Sigmoid colon (tissue), 4 donors: ENCODE measurements around the gene ADGRV1.

ENCODE experiments used
- EP300 ChIP-seq, 4 donors: sonication (generic); formaldehyde crosslinking; IDR thresholded peaks; one replicate each; pipeline ENCODE4 v1.6.1; 2017; ENCODE audit warnings: antibody characterized with exemption in 4 of 4
- POLR2A ChIP-seq, 2 donors: fragments of 450-650 bp; IDR thresholded peaks; one replicate each; pipeline ENCODE4 v1.6.1; 2016; ENCODE audit warnings: antibody characterized with exemption in 2 of 2, mild to moderate bottlenecking in 2 of 2, moderate library complexity in 2 of 2
- POLR2AphosphoS5 ChIP-seq, 4 donors: sonication (generic); formaldehyde crosslinking; IDR thresholded peaks; one replicate each; pipeline ENCODE4 v1.6.1; 2017; ENCODE audit warnings: antibody characterized with exemption in 4 of 4
- TF ChIP-seq, protein P1 (sequence below), 4 experiments: fragments of 450-650 bp in 3 of 4; fragments of 200-600 bp in 1 of 4; IDR thresholded peaks; one replicate each; pipeline ENCODE4 v1.5.1; 2016 to 2019; ENCODE audit warnings: antibody characterized with exemption in 4 of 4, mild to moderate bottlenecking in 3 of 4, moderate library complexity in 2 of 4

DNA sequence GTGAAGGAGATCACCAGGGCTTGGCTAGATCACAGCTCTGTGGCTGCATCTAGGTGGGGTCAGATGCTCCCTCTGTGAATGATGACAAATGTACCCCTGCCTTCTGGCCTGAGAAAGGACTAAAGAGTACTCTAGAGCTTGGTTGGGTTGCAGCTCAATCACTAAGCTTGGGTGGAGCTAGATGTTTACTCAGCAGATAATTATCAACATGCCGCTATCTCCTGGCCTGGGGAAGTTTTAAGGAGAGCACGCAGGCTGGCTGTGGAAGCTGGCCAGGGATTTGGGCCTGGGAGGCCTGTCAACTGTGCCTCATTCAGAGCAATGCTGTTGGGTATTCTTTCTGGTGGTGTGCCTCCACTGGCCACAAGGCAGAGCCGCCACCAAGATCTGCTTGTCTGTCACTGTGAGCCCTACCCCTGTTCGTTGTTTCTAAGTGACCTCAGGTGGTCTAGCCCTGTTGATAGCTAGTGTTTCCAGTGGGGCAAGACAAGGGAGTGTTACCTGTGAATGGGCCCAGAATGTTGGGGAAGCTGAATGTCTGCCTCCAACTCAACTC is 181.7 kb downstream of the ADGRV1 start:
- TF ChIP-seq, protein P1, sequence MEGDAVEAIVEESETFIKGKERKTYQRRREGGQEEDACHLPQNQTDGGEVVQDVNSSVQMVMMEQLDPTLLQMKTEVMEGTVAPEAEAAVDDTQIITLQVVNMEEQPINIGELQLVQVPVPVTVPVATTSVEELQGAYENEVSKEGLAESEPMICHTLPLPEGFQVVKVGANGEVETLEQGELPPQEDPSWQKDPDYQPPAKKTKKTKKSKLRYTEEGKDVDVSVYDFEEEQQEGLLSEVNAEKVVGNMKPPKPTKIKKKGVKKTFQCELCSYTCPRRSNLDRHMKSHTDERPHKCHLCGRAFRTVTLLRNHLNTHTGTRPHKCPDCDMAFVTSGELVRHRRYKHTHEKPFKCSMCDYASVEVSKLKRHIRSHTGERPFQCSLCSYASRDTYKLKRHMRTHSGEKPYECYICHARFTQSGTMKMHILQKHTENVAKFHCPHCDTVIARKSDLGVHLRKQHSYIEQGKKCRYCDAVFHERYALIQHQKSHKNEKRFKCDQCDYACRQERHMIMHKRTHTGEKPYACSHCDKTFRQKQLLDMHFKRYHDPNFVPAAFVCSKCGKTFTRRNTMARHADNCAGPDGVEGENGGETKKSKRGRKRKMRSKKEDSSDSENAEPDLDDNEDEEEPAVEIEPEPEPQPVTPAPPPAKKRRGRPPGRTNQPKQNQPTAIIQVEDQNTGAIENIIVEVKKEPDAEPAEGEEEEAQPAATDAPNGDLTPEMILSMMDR (IDR thresholded peaks at IDR 0.05), result no peak
- TF ChIP-seq POLR2AphosphoS5 (IDR thresholded peaks at IDR 0.05), result no peak
- TF ChIP-seq POLR2A (IDR thresholded peaks at IDR 0.05), result no peak
- no peak for TF ChIP-seq EP300 (IDR thresholded peaks at IDR 0.05)
